ENCODE measurements around the gene KIFC3. TPM values are rescaled to one million over a fixed set of nuclear protein-coding genes. Genes with fewer than 3 reads are reported as not detected.

The KIFC3 gene
- total RNA-seq, 1 donor from 2014 or later: 96.9 TPM

DNA sequence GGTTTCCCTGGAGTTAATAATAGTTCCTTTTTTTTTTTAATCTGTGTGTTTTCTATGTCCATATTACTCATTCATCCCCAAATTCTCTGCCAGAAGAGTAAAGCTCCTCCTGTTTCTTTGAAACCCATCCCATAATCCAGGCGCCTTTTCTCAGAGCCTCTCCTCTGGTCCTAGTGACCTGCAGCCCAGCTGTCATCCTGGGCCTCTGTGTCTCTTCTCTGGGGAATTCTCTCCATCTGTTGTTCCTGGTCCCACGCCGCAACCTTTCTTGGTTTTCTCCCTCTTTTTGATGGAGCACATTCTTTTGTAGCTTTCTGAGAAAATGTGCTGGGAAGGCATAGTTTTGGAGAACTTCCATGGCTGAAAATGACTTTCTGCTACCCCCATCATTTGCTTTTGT is 56.5 kb downstream of the KIFC3 start:
- no peaks in the 10 kb centered on the region for H3K4me1 Mint-ChIP-seq (ENCODE audit: low read depth, unreplicated experiment)
- FAIRE-seq: no peak

DNA sequence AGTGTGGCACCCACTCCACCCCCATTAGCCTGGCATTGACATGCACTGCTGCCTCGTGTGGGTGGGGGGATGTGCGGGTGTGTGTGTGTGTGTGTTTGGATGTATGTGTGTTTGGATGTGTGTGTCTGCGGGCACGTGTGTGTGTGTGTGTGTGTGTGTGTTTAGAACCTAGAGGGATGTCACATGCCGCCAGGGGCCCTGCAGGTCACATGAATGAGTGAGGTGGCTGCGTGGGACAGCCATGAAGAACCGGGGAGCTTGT is 57.7 kb downstream of the KIFC3 start:
- Histone ChIP-seq H3K79me2 (ENCODE audit: insufficient read depth, low read length) (no peaks in the 10 kb centered on the region), H2AFZ (ENCODE audit: low read depth, low read length) (no peak overlapping the region), H3K27ac (ENCODE audit: low read depth, low read length) (no peak overlapping the region), H3K36me3 (ENCODE audit: insufficient read depth, low read length) (no peaks in the 10 kb centered on the region), H3K27me3 (ENCODE audit: insufficient read depth, low read length) (no peaks in the 10 kb centered on the region), H3K9me3 (ENCODE audit: insufficient read depth, low read depth, low read length) (no peaks in the 10 kb centered on the region), H3K4me1 (ENCODE audit: insufficient read depth, low read length) (no peaks in the 10 kb centered on the region), H3K4me3 (ENCODE audit: insufficient read depth, low read depth, low read length) (no peak overlapping the region), H3K9ac (ENCODE audit: low read length) (no peak overlapping the region), H3K4me2 (ENCODE audit: low read length) (no peak overlapping the region), H4K20me1 (ENCODE audit: insufficient read depth, low read length) (no peaks in the 10 kb centered on the region)
- Mint-ChIP-seq H3K4me3 (ENCODE audit: unreplicated experiment) (no peak overlapping the region), H3K36me3 (ENCODE audit: low read depth, unreplicated experiment) (peaks cover 16% of the 10 kb centered on the region), H3K27me3 (ENCODE audit: low read depth, unreplicated experiment) (no peaks in the 10 kb centered on the region), H3K4me1 (ENCODE audit: low read depth, unreplicated experiment) (no peaks in the 10 kb centered on the region), H3K9me3 (ENCODE audit: unreplicated experiment) (no peaks in the 10 kb centered on the region), H3K27ac (ENCODE audit: unreplicated experiment) (no peak overlapping the region)
- FAIRE-seq: no peak
- DNase-seq (ENCODE audit: low read depth): no peak
- TF ChIP-seq, protein P1, sequence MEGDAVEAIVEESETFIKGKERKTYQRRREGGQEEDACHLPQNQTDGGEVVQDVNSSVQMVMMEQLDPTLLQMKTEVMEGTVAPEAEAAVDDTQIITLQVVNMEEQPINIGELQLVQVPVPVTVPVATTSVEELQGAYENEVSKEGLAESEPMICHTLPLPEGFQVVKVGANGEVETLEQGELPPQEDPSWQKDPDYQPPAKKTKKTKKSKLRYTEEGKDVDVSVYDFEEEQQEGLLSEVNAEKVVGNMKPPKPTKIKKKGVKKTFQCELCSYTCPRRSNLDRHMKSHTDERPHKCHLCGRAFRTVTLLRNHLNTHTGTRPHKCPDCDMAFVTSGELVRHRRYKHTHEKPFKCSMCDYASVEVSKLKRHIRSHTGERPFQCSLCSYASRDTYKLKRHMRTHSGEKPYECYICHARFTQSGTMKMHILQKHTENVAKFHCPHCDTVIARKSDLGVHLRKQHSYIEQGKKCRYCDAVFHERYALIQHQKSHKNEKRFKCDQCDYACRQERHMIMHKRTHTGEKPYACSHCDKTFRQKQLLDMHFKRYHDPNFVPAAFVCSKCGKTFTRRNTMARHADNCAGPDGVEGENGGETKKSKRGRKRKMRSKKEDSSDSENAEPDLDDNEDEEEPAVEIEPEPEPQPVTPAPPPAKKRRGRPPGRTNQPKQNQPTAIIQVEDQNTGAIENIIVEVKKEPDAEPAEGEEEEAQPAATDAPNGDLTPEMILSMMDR (IDR thresholded peaks at IDR 0.05; ENCODE audit: insufficient read depth, low read depth, low read length): no peak
- no peak for TF ChIP-seq EZH2 (IDR thresholded peaks at IDR 0.05; ENCODE audit: insufficient read depth, low read length)

More for the DNA sequence above, 56.5 kb downstream of the KIFC3 start:
- no peak for DNase-seq (ENCODE audit: low read depth)
- Histone ChIP-seq H3K4me2 (ENCODE audit: low read length) (no peak overlapping the region), H3K79me2 (ENCODE audit: insufficient read depth, low read length) (no peaks in the 10 kb centered on the region), H3K4me3 (ENCODE audit: insufficient read depth, low read depth, low read length) (no peak overlapping the region), H3K27me3 (ENCODE audit: insufficient read depth, low read length) (no peaks in the 10 kb centered on the region), H3K27ac (ENCODE audit: low read depth, low read length) (no peak overlapping the region), H3K9me3 (ENCODE audit: insufficient read depth, low read depth, low read length) (no peaks in the 10 kb centered on the region), H3K4me1 (ENCODE audit: insufficient read depth, low read length) (no peaks in the 10 kb centered on the region), H4K20me1 (ENCODE audit: insufficient read depth, low read length) (peaks cover 3% of the 10 kb centered on the region), H3K36me3 (ENCODE audit: insufficient read depth, low read length) (no peaks in the 10 kb centered on the region), H2AFZ (ENCODE audit: low read depth, low read length) (no peak overlapping the region), H3K9ac (ENCODE audit: low read length) (no peak overlapping the region)
- TF ChIP-seq EZH2 (IDR thresholded peaks at IDR 0.05; ENCODE audit: insufficient read depth, low read length): no peak
- TF ChIP-seq, protein P1 (IDR thresholded peaks at IDR 0.05; ENCODE audit: insufficient read depth, low read depth, low read length): no peak
- H3K27me3 Mint-ChIP-seq (ENCODE audit: low read depth, unreplicated experiment): no peaks in the 10 kb centered on the region
- H3K9me3 Mint-ChIP-seq (ENCODE audit: unreplicated experiment): no peaks in the 10 kb centered on the region
- H3K4me3 Mint-ChIP-seq (ENCODE audit: unreplicated experiment): no peak overlapping the region
- H3K36me3 Mint-ChIP-seq (ENCODE audit: low read depth, unreplicated experiment): peaks cover 17% of the 10 kb centered on the region
- no peak overlapping the region for H3K27ac Mint-ChIP-seq (ENCODE audit: unreplicated experiment)

DNA sequence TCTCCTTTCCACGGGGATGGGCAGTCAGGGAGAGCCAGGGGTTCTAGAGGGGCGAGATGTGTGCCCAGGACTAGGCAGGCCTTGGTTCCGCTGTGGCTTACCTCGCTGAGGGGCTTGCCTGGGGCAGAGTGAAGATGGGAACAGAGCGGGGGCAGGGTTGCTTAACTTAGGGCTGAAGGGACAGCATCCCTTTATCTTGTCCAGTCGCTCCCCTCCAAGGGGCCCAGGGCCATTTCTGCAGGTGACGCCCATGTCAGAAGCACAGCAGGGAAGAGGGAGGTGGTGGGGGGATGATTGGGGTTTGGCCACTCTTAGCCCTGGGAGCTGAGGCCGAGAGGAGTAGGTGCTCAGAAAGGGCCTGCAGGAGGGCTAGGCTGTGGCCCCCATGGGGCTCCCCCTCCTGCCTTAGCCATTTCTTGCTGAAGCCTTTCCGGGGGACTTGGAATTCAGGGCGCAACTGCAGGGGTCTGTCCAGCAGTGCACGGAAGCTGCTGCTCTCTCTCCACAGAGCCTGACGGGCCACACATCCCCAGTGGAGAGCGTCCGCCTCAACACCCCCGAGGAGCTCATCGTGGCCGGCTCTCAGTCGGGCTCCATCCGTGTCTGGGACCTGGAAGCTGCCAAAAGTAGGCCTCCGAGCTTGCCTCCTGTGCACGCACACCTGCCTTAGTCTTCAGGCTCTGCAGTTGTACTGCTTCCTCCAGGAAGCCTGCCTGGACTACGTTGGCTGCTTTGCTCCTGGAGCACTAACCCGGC is 58.2 kb downstream of the KIFC3 start:
- no peaks in the 10 kb centered on the region for H3K4me1 Mint-ChIP-seq (ENCODE audit: low read depth, unreplicated experiment)
- no peaks in the 10 kb centered on the region for H3K9me3 Mint-ChIP-seq (ENCODE audit: unreplicated experiment)
- no peak overlapping the region for H3K27ac Mint-ChIP-seq (ENCODE audit: unreplicated experiment)
- Histone ChIP-seq H3K4me3 (ENCODE audit: insufficient read depth, low read depth, low read length) (no peak overlapping the region), H3K27ac (ENCODE audit: low read depth, low read length) (no peak overlapping the region), H3K4me2 (ENCODE audit: low read length) (no peak overlapping the region), H3K4me1 (ENCODE audit: insufficient read depth, low read length) (no peaks in the 10 kb centered on the region), H3K9me3 (ENCODE audit: insufficient read depth, low read depth, low read length) (no peaks in the 10 kb centered on the region), H4K20me1 (ENCODE audit: insufficient read depth, low read length) (no peaks in the 10 kb centered on the region), H3K36me3 (ENCODE audit: insufficient read depth, low read length) (no peaks in the 10 kb centered on the region), H3K27me3 (ENCODE audit: insufficient read depth, low read length) (no peaks in the 10 kb centered on the region), H2AFZ (ENCODE audit: low read depth, low read length) (no peak overlapping the region), H3K9ac (ENCODE audit: low read length) (no peak overlapping the region), H3K79me2 (ENCODE audit: insufficient read depth, low read length) (peaks cover 3% of the 10 kb centered on the region)
- DNase-seq (ENCODE audit: low read depth) (no peak), FAIRE-seq (no peak)
- peaks cover 11% of the 10 kb centered on the region for H3K36me3 Mint-ChIP-seq (ENCODE audit: low read depth, unreplicated experiment)
- no peak overlapping the region for H3K4me3 Mint-ChIP-seq (ENCODE audit: unreplicated experiment)
- H3K27me3 Mint-ChIP-seq (ENCODE audit: low read depth, unreplicated experiment): no peaks in the 10 kb centered on the region
- TF ChIP-seq EZH2 (IDR thresholded peaks at IDR 0.05; ENCODE audit: insufficient read depth, low read length): no peak
- TF ChIP-seq, protein P1 (IDR thresholded peaks at IDR 0.05; ENCODE audit: insufficient read depth, low read depth, low read length): no peak
